ENCODE data around the gene PLA2G4B.

DNA sequence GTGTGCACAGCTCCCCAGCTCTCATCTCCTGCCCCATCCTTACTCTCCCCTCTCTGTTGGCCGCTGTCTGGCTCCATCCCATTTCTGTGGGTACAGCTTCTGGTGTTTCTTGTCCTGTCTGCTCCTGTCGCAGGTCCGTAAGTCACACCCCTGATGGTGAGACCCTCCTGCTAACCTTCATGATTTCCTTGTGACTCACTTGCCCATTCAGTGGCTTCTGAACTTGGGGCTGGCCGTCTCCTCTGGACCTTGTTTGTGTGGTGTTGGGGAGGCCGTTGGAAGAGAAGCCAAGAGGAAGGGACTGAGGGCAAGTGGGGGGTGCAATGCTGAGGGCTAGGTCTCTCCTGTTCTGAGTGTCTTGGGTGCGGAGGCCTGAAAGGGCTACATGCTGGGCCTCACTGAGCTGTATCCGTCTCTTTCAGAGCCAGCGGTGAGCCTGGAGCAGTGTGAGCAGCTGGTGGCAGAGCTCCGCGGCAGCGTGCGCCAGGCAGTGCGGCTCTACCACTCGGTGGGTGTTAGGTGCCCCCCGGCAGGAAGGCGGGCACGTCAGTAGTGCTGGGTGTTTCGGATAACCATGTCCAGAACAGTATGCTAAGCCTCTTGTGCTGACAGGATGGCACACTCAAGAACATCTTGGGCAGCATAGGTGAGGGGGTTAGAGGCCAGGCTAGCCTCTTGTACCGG, 14.4 kb upstream of the PLA2G4B start:
- TF ChIP-seq EZH2 (IDR thresholded peaks at IDR 0.05; ENCODE audit: insufficient read depth, poor library complexity, severe bottlenecking): no peak
- TF ChIP-seq EZH2phosphoT487 (IDR thresholded peaks at IDR 0.05; ENCODE audit: insufficient read depth, low read depth): no peak
